HG02642 (cell line): ENCODE results near the gene NAP1L4.

Experiments used
- ATAC-seq: cut with Tn5 transposase; IDR thresholded peaks from one replicate; pipeline ENCODE4 v1.9.1; 2021; ENCODE audit warnings: mild to moderate bottlenecking; ENCODE audit not compliant: unreplicated experiment, poor library complexity

The NAP1L4 gene

DNA sequence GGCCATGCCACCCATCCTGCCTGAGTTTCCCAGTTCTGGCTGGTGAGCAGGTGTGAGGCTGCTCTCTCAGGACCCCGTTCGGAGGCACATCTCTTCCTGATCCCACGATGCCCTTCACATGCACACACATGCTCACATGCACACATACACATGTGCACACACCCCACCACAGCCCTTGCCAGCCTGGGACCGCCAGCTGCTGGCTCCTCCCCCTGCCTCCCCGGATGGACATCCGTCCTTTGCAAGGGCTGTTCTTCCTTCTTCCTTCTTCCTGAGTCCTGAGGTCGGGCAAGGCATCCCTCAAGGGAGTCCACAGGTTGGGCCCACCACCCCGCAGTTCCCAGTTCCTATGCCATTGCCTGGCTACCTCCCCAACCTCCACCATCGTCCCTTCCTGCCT lies 96.1 kb downstream of the NAP1L4 start:
- ATAC-seq = no peak
